ENCODE measurements around the gene EML5.

DNA sequence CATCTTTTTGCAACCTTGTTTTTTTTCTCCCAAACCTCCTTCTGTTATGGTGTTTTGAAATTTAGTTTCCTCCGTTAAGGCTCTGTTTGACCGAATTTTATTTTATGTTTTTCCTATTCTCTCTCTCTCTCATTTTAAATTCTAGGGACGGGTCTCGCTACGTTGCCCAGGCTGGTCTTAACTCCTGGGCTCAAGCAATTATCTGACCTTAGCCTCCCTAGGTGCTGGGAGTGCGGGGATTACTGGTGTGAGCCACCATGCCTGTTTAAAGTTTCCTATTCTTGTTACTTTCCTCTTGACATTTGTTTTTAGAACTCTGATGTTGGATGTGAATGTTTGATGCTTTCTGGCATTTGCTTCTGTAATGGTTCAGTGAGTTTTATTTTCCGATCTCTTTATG is 228.9 kb downstream of the EML5 start:
- TF ChIP-seq, protein P1, sequence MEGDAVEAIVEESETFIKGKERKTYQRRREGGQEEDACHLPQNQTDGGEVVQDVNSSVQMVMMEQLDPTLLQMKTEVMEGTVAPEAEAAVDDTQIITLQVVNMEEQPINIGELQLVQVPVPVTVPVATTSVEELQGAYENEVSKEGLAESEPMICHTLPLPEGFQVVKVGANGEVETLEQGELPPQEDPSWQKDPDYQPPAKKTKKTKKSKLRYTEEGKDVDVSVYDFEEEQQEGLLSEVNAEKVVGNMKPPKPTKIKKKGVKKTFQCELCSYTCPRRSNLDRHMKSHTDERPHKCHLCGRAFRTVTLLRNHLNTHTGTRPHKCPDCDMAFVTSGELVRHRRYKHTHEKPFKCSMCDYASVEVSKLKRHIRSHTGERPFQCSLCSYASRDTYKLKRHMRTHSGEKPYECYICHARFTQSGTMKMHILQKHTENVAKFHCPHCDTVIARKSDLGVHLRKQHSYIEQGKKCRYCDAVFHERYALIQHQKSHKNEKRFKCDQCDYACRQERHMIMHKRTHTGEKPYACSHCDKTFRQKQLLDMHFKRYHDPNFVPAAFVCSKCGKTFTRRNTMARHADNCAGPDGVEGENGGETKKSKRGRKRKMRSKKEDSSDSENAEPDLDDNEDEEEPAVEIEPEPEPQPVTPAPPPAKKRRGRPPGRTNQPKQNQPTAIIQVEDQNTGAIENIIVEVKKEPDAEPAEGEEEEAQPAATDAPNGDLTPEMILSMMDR (IDR thresholded peaks at IDR 0.05; ENCODE audit: extremely low read depth in 1 of 2, insufficient read depth in 1 of 2, low read depth in 1 of 2, low read length in 2 of 2), result no peak
- TF ChIP-seq GATA2 (IDR thresholded peaks at IDR 0.05; ENCODE audit: insufficient read depth, insufficient read length, low read depth, low read length), result no peak
- TF ChIP-seq, protein P2, sequence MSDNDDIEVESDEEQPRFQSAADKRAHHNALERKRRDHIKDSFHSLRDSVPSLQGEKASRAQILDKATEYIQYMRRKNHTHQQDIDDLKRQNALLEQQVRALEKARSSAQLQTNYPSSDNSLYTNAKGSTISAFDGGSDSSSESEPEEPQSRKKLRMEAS (IDR thresholded peaks at IDR 0.05; ENCODE audit: insufficient read depth, insufficient read length), result no peak
- no peak for TF ChIP-seq POLR2A (IDR thresholded peaks at IDR 0.05; ENCODE audit: low read depth, low read length)

All from endothelial cell of umbilical vein (primary cell).